Activated CD4-positive, alpha-beta T cell treated with anti-CD3 and anti-CD28 coated beads, Interleukin-2, Interleukin-4, amounts not matched to agents 100 ng/mL and 50 ng/mL, durations not matched to agents 16 hours and 8 hours (primary cell): ENCODE measurements around the gene HSPBAP1.
A peak's percentile ranks its signal among the peaks of the same experiment; 100 is the strongest.

Experiments used
- DNase-seq: peaks from one replicate; pipeline ENCODE4 v3.0.0-alpha.2; 2020; ENCODE audit warnings: low spot score

Gene HSPBAP1

GRCh38 chr3:122793568-122794416 lies at the start of gene HSPBAP1:
HSPBAP1 (minus strand) TSS chr3:122793831; CDS start chr3:122793680, 151 bp downstream.
- peak; percentile 89 for DNase-seq

GRCh38 chr3:122835590-122835989 lies 42.0 kb upstream of the HSPBAP1 start:
- no peak for DNase-seq

- no peak for DNase-seq
Observed at GRCh38 chr3:122828281-122828680, 34.6 kb upstream of the HSPBAP1 start.

- DNase-seq = no peak
Observed at GRCh38 chr3:122826278-122826677, 32.6 kb upstream of the HSPBAP1 start.

GRCh38 chr3:122825460-122825859 lies 31.8 kb upstream of the HSPBAP1 start:
- DNase-seq = no peak

- no peak for DNase-seq
Observed at GRCh38 chr3:122824465-122825381, 31.1 kb upstream of the HSPBAP1 start.

GRCh38 chr3:122816587-122816986 lies 23.0 kb upstream of the HSPBAP1 start:
- DNase-seq = no peak

- no peak for DNase-seq
Observed at GRCh38 chr3:122810734-122811133, 17.1 kb upstream of the HSPBAP1 start.

- peak; percentile 8 for DNase-seq
Observed at GRCh38 chr3:122803977-122804376, 10.3 kb upstream of the HSPBAP1 start.

GRCh38 chr3:122802323-122802722 lies 8.7 kb upstream of the HSPBAP1 start:
- no peak for DNase-seq

GRCh38 chr3:122800706-122801237 lies 7.1 kb upstream of the HSPBAP1 start:
- no peak for DNase-seq

GRCh38 chr3:122800031-122800430 lies 6.4 kb upstream of the HSPBAP1 start:
- DNase-seq = no peak

GRCh38 chr3:122799322-122799721 lies 5.7 kb upstream of the HSPBAP1 start:
- DNase-seq = no peak

- DNase-seq = peak; percentile 22
Observed at GRCh38 chr3:122797291-122797690, 3.7 kb upstream of the HSPBAP1 start.

- DNase-seq = no peak
Observed at GRCh38 chr3:122795674-122796195, 2.1 kb upstream of the HSPBAP1 start.

- DNase-seq = peak; percentile 59
Observed at GRCh38 chr3:122794779-122795673, 1.4 kb upstream of the HSPBAP1 start, which contains the start of gene SLC49A4. SLC49A4 (plus strand) TSS chr3:122795069; CDS start chr3:122795193, 124 bp downstream.

GRCh38 chr3:122794483-122794778 lies 800 bp upstream of the HSPBAP1 start:
- no peak for DNase-seq

- DNase-seq = no peak
Observed at GRCh38 chr3:122789585-122790273, 3.9 kb downstream of the HSPBAP1 start.

- DNase-seq = no peak
Observed at GRCh38 chr3:122787872-122788271, 5.8 kb downstream of the HSPBAP1 start.

GRCh38 chr3:122786066-122786465 lies 7.6 kb downstream of the HSPBAP1 start:
- no peak for DNase-seq

- no peak for DNase-seq
Observed at GRCh38 chr3:122785231-122785630, 8.4 kb downstream of the HSPBAP1 start.
